HG03457 (cell line): Measurements from ENCODE around the gene NDP.

Source experiments
- ATAC-seq: cut with Tn5 transposase; IDR thresholded peaks from one replicate; pipeline ENCODE4 v1.9.1; 2021; ENCODE audit warnings: moderate number of reproducible peaks; ENCODE audit not compliant: unreplicated experiment

NDP gene, protein sequence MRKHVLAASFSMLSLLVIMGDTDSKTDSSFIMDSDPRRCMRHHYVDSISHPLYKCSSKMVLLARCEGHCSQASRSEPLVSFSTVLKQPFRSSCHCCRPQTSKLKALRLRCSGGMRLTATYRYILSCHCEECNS

DNA sequence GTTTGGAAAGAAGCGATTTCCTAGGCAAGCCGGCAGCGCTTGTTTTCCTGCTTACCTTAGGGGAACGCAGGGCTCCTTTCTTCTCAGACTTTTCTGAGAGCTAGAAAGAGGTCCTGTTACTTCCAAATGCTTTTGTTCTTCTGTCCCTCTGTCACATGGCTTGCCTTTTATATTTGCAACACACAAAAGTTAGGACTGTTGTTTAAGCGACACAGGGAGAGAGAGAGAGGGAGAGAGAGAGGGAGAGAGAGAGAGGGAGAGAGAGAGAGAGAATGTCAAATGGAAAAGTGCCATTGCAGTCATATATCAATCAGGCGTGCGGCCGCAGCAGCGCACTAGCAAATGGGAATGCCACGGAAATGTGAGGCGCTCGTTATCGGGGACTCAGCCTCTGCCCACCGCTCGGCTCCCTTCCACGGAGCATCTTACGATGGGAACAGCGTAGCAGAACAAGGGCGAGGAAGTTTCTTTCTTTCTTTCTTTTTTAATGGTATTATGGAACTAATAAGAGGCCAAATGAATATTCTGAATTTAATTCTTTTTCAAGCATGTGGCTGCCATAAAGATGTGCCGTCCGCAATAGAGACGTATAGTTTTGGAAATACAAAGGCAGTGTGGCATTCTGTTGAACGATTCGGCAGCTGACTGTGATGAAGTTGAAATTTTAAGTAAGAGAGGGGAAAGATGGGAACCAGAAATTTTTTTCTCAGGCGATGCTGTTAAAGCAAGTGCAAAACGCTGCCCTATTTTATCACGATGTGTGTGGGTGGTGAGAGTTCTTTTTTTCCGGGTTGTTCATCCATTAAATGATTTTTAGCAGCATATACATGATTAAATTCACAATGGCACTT lies at the start of gene NDP:
TSS of gene NDP (minus strand) at position 142 of the 851 bp plus-strand sequence. CDS start 14,745 bp downstream, outside the sequence.
- ATAC-seq, result no peak

DNA sequence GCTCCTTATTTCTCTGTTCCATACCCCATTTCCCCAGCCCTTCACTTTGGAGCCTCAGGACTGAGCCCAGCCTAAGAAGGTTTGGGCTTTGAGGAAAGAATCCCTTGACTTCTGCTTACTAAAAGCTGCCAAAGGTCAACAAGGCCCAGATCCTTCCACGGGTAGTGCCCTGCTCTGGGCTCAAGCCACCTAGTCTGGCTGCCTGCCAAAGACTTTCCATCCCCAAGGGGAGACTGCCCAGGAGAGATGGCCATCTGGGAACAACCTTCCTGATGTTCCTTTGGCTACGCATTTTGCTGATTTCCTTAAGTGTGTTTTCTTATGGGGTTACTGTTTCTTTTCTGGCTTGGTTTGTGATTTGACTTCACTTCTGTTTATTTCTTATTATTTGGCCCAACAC lies 49.8 kb upstream of the NDP start:
- no peak for ATAC-seq

DNA sequence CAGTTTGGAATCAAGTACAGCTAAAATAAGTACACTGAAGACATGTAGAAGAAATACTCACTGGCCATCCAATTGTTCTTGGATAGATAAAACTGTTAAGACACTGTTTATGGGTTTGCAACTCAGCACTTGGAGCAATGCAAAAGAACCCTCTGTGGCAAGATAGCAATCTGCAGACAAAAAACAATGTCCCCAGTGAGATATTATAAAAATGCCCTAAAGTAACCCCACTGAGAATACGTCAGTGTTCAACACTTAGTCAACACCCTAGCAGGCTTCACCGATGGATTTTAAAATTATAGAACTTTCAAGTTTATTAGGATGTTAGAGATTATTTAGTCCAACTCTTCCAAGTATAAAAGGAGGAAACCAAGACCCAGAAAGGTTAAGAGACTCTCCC lies 47.5 kb upstream of the NDP start:
- ATAC-seq, result no peak

DNA sequence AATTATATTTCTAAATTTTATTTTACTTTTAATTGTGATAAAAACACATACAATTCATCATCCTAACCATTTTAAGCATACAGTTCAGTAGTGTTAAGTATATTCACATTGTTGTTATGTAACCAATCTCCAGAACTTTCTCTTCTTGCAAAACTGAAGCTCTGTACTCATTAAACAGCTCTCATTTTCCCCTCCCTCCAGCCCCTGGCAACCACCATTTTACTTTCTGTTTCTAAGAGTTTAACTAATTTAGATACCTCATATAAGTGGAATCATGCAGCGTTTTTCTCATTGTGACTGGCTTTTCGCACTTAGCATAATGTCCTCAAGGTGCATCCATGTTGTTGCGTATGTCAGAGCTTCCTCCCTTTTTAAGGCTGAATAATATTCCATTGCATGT lies 46.7 kb upstream of the NDP start:
- no peak for ATAC-seq

DNA sequence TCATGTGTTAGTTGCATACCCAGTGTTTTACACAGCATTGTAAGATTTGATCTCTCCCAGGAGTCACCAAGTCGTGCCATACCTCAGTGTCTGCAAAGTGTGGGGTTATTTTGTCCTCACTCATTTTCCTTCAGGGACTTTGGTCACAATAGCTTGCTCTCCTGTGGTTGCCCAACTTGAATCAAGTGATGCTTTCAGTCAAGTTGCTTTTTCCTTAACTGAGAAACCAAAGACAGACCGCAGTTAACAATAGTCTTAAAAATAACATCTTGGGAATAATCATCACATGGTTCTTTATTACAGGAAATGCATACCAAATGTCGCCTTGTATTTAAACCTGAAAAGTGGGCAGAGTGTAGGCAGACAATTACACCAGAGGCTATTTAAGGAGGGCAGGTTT lies 44.5 kb upstream of the NDP start:
- no peak for ATAC-seq

DNA sequence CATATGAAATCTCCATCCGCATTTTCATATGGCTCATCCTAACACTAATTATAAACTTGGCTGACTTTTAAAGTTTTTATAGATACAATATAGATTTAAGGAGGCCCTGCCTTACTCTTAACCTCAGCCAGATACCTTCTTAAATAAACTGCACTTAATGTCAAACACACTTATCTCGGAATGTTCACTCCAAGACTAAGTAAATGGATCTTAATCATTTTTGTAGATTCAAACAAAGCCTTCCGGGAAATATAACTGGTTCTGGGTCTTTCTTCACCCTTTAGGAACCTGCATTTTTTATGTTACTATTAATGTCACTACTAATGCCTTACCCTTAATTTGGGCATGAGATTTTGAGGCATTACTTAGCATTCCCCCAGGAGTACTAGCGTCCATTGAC lies 43.7 kb upstream of the NDP start:
- ATAC-seq, result no peak

DNA sequence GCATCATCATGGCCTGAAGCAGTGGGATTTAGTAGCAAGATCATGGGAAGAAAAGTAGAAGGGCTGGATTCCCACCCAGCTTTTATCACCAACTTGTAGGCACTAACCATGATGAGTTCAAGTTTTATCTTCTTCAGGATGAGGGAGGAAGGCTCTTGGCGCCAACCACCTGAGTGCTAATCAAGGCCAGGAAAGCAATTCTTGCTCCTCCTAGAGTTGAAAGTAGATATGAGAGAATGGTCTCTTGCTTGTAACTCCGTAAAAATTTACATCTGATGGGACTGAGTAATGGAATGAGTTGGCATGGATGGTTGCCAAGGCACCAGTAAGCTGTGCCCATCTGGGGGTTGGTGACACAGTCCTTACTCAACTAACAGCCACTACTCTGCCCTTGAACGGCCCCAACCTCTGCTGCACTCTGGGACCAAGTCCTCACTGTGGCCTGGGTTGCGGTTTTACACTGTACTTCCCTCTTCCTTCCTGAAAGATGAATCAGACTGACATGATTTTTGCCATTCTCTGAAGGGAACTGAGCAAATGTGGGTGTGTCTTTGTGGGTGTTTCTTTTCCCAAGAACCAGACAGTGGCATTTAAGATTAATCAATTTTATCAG lies 39.4 kb upstream of the NDP start:
- ATAC-seq, result no peak

DNA sequence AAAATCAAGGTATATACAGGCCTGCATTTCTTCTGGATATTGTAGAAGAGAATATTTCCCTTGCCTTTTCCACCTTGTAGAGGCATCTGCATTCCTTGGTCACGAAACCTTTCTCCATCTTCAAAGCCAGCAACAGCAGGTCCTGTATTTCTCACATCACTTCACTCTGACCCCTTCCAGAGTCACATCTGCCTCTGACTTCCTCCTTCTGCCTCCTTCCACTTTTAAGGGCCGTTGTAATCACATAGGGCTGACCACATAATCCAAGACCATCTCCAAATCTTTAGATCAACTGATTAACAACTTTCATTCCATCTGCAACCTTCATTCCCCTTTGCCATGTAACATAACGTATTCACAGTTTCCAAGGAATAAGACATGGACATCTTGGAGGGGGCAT lies 38.3 kb upstream of the NDP start:
- ATAC-seq, result no peak

DNA sequence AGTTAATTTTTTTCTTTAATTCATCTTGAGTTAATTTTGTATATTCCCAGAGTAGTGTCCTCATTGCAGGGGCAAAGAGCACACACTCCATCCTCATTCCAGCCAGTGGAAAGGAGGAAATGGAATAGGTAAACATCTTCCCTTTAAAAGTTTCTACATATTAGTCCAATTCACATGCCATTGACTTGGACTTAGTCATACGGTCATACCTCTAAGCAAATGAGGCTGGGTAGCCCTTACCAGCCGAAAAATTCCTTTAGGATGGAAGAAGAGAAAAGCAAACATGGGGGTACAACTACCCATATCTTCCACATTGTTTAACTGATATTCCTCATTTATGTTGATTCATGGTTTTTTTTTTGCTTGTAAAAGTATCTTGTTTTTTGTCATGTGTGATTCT lies 37.4 kb upstream of the NDP start:
- ATAC-seq, result no peak

DNA sequence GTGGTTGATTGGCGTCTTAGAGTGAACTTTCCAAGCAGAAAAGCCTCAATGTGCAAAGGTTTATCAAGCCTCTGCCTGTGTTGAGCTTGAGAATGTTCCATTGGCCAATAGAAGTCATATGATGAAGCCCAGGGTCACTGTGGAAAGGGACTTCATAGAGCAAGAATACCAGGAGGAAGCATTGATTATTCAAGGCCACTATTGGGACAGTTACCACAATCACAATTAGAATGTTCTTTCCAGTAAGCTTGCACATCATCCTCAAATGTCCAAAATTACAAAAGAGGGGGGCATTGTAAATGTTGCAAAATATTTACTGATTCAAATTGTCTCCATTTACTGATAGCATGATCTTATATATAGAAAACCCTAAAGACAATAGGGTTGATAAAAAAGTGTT lies 32.9 kb upstream of the NDP start:
- ATAC-seq, result no peak

DNA sequence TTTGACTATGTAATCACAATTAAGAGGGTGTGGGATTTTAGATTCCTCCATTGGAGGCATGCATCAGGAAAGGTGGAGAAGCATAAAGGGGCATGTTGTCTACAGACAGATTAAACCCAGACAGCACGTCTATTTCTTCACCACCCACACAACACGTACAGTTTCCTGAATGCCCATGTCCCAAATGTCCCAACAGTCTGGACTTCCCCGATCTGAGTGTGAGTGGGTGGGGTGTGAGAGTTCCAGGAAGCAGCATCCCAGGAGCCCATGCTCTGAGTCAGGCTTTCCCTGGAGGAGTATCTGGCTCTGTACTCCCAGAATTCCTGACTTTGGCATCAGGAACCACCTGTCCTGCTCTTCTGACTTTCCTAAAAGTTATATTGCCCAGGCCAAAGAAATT lies 30.8 kb upstream of the NDP start:
- ATAC-seq, result no peak

DNA sequence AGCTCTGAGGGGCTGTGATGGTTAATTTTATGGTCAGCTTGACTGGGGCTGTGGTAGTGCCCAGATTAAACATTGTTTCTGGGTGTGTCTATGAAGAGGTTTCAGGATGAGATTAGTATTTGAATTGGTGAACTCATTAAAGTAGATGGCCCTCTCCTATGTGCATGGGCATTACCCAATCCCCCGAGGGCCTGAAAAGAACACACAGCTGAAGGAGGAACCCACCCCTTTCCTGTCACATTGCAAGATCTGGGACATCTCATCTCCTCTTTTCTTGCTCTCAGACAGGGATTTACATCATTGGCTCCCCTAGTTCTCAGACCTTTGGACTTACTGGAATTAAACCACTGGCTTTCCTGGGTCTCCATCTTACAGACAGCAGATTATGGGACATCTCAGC lies 29.4 kb upstream of the NDP start:
- no peak for ATAC-seq

DNA sequence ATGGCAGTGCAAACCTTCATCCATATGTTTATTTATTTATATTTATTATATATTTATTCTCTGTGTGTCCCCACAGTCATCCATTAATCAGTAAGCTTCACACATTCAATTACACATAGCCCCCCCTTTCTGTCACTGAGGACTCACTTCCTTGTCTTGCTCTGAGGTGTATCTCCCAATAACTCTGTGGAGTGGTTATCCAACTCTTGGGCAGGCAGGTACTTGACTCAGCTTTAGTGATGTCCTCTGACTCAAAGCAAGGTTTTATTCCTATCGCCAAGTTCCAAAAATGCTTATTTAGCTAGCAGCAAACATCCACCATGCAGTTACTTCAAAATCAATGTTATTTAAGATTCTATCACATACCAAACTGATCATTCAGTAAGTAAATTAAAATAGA lies 25.2 kb upstream of the NDP start:
- ATAC-seq, result no peak

DNA sequence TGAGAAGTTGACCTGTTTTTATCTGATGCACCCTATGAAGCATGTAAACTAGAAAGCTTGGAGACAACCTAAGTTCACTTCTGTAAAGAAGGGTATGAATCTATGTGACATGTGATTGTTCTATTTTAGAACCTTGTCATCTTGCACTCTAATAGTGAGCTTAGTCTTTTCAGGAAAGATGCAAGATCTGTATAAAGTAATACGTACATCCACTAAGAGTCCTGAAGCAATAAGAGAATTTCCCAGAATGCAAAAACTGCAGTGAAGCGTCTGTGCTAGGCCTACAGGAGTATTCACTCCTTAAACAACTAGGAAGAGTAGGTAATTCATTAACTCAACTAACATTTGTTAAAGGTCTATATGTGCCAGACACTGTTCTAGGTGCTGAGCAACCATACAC lies 23.3 kb upstream of the NDP start:
- ATAC-seq, result no peak

DNA sequence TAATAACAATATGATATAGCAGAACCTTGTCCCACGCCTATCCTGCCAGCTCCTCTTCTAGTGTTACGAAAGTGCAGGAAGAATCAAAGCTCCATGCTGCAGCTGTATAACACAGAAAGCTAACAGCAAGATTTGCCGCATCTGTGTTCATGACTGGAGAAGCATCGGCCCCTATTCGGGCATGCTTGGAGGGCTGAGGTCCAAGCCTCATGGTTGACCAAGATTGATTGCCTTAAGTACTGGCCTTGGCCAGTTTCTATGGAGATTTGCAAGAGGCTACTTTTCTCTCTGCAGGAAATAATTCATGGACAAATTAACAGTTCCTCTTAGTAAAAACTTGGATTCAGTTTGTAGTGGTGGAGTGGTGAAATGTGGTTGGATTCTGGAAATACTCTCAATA lies 12.9 kb upstream of the NDP start:
- no peak for ATAC-seq

DNA sequence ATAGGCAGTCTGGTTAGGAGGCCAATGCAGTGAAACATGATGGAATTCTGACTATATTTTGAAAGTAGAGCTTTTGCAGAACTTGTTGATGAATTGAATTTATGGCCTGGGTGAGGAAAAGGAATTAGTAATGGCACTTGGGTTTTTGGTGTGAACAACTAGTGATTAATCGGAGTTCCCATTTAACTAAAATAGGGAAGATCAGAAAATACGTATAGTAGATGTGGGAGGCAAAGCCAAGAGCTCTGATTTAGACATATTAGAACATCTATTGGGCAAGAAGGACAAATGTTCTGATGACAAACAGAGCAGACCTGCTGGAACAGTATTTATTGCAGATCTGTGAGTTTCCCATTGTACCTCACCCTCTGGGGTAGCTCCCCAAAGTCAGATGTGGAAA lies 12.3 kb upstream of the NDP start:
- ATAC-seq, result no peak

DNA sequence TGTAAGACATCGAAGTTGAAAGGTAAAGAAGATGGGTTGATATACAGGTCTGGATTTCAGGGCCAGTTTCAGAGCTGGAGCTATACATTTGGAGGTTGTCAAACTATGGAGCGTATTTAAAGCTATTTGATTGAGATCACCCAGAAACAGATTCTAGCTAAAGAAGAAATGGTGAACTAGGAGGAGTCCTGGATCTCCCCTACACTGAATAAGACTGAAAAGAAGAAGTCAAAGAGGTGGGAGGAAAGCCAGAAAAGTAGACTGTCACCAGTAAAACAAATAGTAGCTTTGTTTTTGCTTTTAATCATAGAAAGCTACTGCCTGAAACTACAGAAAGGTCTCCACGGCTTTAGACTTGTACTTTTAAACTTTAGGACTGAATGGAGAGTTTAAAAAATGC lies 5.0 kb upstream of the NDP start:
- no peak for ATAC-seq

DNA sequence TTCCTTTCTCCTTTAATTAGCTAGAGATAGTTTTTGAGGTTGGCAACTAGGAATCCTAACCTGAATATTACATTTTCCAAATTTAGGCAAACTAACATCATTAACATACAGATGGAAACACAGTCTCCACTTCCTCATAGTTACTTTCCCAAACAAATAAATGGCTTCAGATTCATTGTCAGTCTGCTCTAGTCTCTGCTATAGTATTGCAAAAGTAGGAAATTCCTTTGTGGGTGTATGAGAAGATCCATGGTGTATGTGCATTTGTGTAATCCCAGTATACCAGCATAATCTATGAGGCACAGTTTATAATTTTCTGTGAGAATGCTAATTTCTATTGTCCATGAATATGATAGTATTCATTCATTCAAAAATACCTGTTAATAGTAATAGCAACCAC lies 3.0 kb upstream of the NDP start:
- ATAC-seq, result no peak

DNA sequence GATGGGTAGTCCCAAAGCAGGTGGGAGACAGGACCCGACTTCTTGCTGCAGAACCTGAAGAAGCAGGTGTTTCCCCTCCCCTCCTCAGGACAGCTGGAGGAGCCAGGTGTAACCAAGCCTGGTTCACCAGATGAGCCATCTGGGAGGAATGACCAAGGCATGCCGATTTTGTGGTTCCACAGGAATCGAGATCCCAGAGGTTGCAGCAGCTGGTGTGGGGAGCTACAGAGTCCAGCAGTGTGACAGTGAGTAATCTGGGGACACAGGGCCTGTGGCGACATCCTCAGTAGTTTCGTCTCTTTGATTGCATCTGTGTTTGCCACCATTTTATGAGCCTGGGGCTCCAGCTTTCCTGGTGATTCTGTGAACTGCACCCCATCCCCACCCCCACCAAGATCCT lies 2.6 kb upstream of the NDP start:
- ATAC-seq, result no peak

DNA sequence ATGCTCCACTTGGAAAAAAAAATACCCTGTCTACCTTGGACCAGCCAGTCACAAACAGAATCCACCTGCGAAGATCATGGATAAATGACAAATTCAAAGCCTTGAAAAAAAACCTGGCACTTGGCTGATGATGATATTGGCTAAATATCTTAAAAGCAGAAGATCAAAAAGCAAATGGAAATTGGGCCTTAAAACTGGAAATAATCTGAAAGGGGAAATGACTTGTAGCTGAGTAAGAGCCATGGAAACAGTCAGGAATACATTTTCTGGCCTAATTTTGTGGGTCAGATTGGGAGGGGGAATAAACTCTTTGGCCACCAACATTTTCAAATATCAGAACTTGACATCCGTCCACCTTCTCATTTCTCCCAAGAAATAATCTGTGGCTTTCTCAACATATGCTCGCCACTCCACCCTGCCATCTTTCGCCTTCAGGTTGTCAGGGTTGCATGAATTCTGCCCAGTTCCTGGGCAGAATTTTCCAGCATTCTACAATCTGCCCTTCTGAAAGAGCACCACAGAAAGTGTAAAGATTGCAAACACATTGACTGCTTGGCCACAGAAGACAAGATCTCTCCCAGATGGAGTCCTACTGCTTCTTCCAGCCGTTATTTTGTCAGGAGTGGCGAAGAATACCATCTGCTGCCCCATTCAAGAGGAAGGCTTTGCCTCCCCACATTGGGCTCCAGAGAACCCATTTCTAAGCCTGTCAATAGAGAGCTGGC lies 1.7 kb upstream of the NDP start:
- no peak for ATAC-seq

DNA sequence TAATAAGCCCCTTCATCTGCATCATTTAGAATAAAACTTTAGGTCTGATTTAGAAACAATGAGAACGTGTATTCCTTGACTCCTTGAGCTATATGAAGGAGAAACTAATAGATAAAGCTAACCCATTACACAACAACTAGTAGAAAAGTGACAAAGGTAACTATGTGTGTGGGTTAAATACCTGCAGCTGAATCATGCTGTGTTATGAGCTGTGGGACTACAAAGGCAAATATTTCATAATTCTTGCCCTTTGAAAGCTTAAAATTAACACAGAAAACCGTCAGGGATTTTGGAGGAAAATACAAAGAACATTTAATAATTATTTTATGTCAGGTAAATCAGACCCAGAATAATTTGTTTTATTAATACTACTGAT lies 898 bp upstream of the NDP start:
- no peak for ATAC-seq
